ENCODE results near the gene SERPINE1.

Gene SERPINE1

GRCh38 chr7:101185258-101185839 lies 58.4 kb downstream of the SERPINE1 start:
- TF ChIP-seq YY1 (IDR thresholded peaks at IDR 0.05; ENCODE audit: low read depth) (no peak), TEAD4 (IDR thresholded peaks at IDR 0.05) (no peak), TAF1 (IDR thresholded peaks at IDR 0.05; ENCODE audit: low read depth) (no peak), EP300 (IDR thresholded peaks at IDR 0.05; ENCODE audit: borderline replicate concordance) (no peak), USF1 (IDR thresholded peaks at IDR 0.05) (no peak), ZBTB7A (IDR thresholded peaks at IDR 0.05; ENCODE audit: low read depth) (no peak), NFIC (IDR thresholded peaks at IDR 0.05) (no peak)

- TF ChIP-seq ZBTB7A (IDR thresholded peaks at IDR 0.05; ENCODE audit: low read depth) = no peak
- no peak for TF ChIP-seq EP300 (IDR thresholded peaks at IDR 0.05; ENCODE audit: borderline replicate concordance)
- no peak for TF ChIP-seq RAD21 (IDR thresholded peaks at IDR 0.05; ENCODE audit: low read depth)
- no peak for TF ChIP-seq TCF12 (IDR thresholded peaks at IDR 0.05; ENCODE audit: low read depth)
- no peak for TF ChIP-seq FOXM1 (IDR thresholded peaks at IDR 0.05; ENCODE audit: borderline replicate concordance, low read depth)
- no peak for TF ChIP-seq CEBPB (IDR thresholded peaks at IDR 0.05)
- TF ChIP-seq CREB1 (IDR thresholded peaks at IDR 0.05; ENCODE audit: low read depth) = no peak
- TF ChIP-seq USF1 (IDR thresholded peaks at IDR 0.05) = no peak
- TF ChIP-seq, protein P1, sequence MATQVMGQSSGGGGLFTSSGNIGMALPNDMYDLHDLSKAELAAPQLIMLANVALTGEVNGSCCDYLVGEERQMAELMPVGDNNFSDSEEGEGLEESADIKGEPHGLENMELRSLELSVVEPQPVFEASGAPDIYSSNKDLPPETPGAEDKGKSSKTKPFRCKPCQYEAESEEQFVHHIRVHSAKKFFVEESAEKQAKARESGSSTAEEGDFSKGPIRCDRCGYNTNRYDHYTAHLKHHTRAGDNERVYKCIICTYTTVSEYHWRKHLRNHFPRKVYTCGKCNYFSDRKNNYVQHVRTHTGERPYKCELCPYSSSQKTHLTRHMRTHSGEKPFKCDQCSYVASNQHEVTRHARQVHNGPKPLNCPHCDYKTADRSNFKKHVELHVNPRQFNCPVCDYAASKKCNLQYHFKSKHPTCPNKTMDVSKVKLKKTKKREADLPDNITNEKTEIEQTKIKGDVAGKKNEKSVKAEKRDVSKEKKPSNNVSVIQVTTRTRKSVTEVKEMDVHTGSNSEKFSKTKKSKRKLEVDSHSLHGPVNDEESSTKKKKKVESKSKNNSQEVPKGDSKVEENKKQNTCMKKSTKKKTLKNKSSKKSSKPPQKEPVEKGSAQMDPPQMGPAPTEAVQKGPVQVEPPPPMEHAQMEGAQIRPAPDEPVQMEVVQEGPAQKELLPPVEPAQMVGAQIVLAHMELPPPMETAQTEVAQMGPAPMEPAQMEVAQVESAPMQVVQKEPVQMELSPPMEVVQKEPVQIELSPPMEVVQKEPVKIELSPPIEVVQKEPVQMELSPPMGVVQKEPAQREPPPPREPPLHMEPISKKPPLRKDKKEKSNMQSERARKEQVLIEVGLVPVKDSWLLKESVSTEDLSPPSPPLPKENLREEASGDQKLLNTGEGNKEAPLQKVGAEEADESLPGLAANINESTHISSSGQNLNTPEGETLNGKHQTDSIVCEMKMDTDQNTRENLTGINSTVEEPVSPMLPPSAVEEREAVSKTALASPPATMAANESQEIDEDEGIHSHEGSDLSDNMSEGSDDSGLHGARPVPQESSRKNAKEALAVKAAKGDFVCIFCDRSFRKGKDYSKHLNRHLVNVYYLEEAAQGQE (IDR thresholded peaks at IDR 0.05; ENCODE audit: low read depth) = no peak
These were observed 59.3 kb downstream of the SERPINE1 start for GRCh38 chr7:101186194-101186593.

DNA sequence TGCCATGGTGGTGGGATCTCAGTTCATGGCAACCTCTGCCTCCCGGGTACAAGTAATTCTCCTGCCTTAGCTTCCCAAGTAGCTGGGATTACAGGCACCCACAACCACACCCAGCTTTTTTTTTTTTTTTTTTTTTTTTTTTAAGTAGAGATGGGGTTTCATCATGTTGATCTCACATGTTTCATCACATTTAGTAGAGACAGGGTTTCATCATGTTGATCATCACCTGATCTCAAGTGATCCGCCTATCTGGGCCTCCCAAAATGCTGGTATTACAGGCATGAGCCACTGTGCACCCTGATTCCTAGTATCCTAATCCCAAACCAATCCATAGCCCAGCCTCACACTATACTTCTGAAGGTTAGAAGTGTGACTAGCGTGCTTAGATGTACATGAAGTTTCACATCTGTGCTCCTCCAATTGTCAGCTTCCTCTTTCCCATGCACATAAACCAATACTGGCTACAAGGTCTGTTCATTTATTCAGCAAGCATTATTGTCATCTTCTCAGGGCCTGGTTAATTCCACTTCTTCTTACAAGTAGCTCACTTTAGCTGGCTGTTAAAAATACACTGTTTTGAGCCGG lies 60.0 kb downstream of the SERPINE1 start:
- TF ChIP-seq NFIC (IDR thresholded peaks at IDR 0.05) (no peak), EP300 (IDR thresholded peaks at IDR 0.05; ENCODE audit: borderline replicate concordance) (no peak), YY1 (IDR thresholded peaks at IDR 0.05; ENCODE audit: low read depth) (no peak), FOXM1 (IDR thresholded peaks at IDR 0.05; ENCODE audit: borderline replicate concordance, low read depth) (no peak), TEAD4 (IDR thresholded peaks at IDR 0.05) (no peak)
